Thoracic aorta (tissue), 2 donors: Measurements from ENCODE around the gene NELL1. TPM values are rescaled to one million over a fixed set of nuclear protein-coding genes. Genes with fewer than 3 reads are reported as not detected.

Source experiments
- ATAC-seq: fragments of 150-250 bp; one replicate; pipeline ENCODE4 v1.8.0; 2017; ENCODE audit warnings: low read depth; ENCODE audit not compliant: insufficient number of reproducible peaks, low FRiP score
- DNase-seq: peaks from one replicate; pipeline ENCODE4 v3.0.0-alpha.2; 2020; ENCODE audit warnings: low spot score
- H3K27ac ChIP-seq, 2 donors: fragments of 200-600 bp; sonication (generic); 1 replicate in 1 of 2; 2 replicates in 1 of 2; pipeline ENCODE4 v1.5.1; 2016; ENCODE audit warnings: mild to moderate bottlenecking in 2 of 2, moderate library complexity in 2 of 2
- H3K27me3 ChIP-seq: fragments of 200-600 bp; sonication (generic); replicated peaks from 2 replicates; pipeline ENCODE4 v1.6.0; 2016; ENCODE audit warnings: mild to moderate bottlenecking; ENCODE audit not compliant: insufficient read depth
- H3K36me3 ChIP-seq: fragments of 200-600 bp; sonication (generic); one replicate; pipeline ENCODE4 v1.5.1; 2016
- H3K4me1 ChIP-seq, 2 donors: fragments of 200-600 bp; sonication (generic); 1 replicate in 1 of 2; 2 replicates in 1 of 2; pipeline versions ENCODE4 v1.5.1 to v1.6.0; 2016; ENCODE audit warnings: low read depth in 2 of 2, mild to moderate bottlenecking in 1 of 2; ENCODE audit not compliant: control insufficient read depth in 1 of 2
- H3K4me3 ChIP-seq: fragments of 200-600 bp; sonication (generic); 2 replicates; pipeline ENCODE4 v1.5.1; 2016; ENCODE audit warnings: mild to moderate bottlenecking
- H3K9me3 ChIP-seq: fragments of 200-600 bp; sonication (generic); 2 replicates; pipeline ENCODE4 v1.5.1; 2016
- CTCF ChIP-seq: fragments of 200-600 bp; sonication (generic); IDR thresholded peaks from one replicate; pipeline ENCODE4 v1.5.1; 2019; ENCODE audit warnings: antibody characterized with exemption
- total RNA-seq, 2 donors: library from RNA; depleted of rRNA; stranded (reverse); fragments of >200 nt; gene quantifications; one replicate each; pipeline versions ENCODE4 v1.1.0 to v1.2.3, GENCODE V29; 2016

NELL1 gene
- total RNA-seq, 2 donors from 2014 or later, result 0.78 TPM; not detected in 1

- H3K36me3 ChIP-seq, result no peaks in the 10 kb centered on the region
- DNase-seq (no peak), ATAC-seq (no peak)
- H3K9me3 ChIP-seq, result no peaks in the 10 kb centered on the region
- H3K4me3 ChIP-seq, result no peak overlapping the region
- TF ChIP-seq CTCF, result peak; percentile 88
- no peaks in the 10 kb centered on the region for H3K4me1 ChIP-seq
- H3K27ac ChIP-seq, result no peak overlapping the region
- no peaks in the 10 kb centered on the region for H3K27me3 ChIP-seq
Measured at GRCh38 chr11:20647976-20648565, 21.3 kb upstream of the NELL1 start.

- H3K4me1 ChIP-seq, result no peaks in the 10 kb centered on the region
- no peak for TF ChIP-seq CTCF
Measured at GRCh38 chr11:20652150-20652806, 17.1 kb upstream of the NELL1 start.

GRCh38 chr11:20654038-20654437 lies 15.3 kb upstream of the NELL1 start:
- Histone ChIP-seq H3K9me3 (no peaks in the 10 kb centered on the region), H3K27ac (no peak overlapping the region), H3K27me3 (no peaks in the 10 kb centered on the region), H3K4me1 (no peaks in the 10 kb centered on the region), H3K4me3 (no peak overlapping the region), H3K36me3 (no peaks in the 10 kb centered on the region)
- DNase-seq, result no peak
- no peak for TF ChIP-seq CTCF
- no peak for ATAC-seq

More at GRCh38 chr11:20652150-20652806, 17.1 kb upstream of the NELL1 start:
- DNase-seq (no peak), ATAC-seq (no peak)
- no peaks in the 10 kb centered on the region for H3K36me3 ChIP-seq
- H3K9me3 ChIP-seq, result no peaks in the 10 kb centered on the region
- H3K27me3 ChIP-seq, result no peaks in the 10 kb centered on the region
- no peak overlapping the region for H3K27ac ChIP-seq
- no peak overlapping the region for H3K4me3 ChIP-seq

GRCh38 chr11:20656901-20657300 lies 12.5 kb upstream of the NELL1 start:
- Histone ChIP-seq H3K4me3 (no peak overlapping the region), H3K9me3 (no peaks in the 10 kb centered on the region), H3K4me1 (no peaks in the 10 kb centered on the region), H3K27me3 (no peaks in the 10 kb centered on the region), H3K27ac (no peak overlapping the region), H3K36me3 (no peaks in the 10 kb centered on the region)
- DNase-seq (no peak), ATAC-seq (no peak)
- TF ChIP-seq CTCF, result no peak

- H3K27me3 ChIP-seq, result no peaks in the 10 kb centered on the region
- TF ChIP-seq CTCF, result no peak
Measured at GRCh38 chr11:20658135-20658534, 11.3 kb upstream of the NELL1 start.

More at GRCh38 chr11:20658135-20658534, 11.3 kb upstream of the NELL1 start:
- no peaks in the 10 kb centered on the region for H3K9me3 ChIP-seq
- no peak overlapping the region for H3K27ac ChIP-seq
- no peaks in the 10 kb centered on the region for H3K36me3 ChIP-seq
- DNase-seq, result no peak
- H3K4me1 ChIP-seq, result no peaks in the 10 kb centered on the region
- ATAC-seq, result no peak
- no peak overlapping the region for H3K4me3 ChIP-seq
